H1 (cell line): ENCODE results near the gene FCRL2. TPM values are rescaled to one million over a fixed set of nuclear protein-coding genes. Genes with fewer than 3 reads are reported as not detected.
"Not testable (repeated sequence)": the region's sequence is repeated elsewhere in the genome, so short reads cannot be mapped to it uniquely, and the experiment has no call there.

Experiments
- CTCF ChIA-PET: fragments of 300-600 bp; sonication (Branson Sonifier 250); formaldehyde crosslinking; loops from one replicate; lab custom pipeline; 2021; ENCODE audit not compliant: partially characterized antibody; lab: Charles Lee
- POLR2A ChIA-PET: fragments of 300-600 bp; sonication (Branson Sonifier 250); formaldehyde crosslinking; loops from one replicate; lab custom pipeline; 2021; ENCODE audit warnings: inconsistent platforms; ENCODE audit not compliant: partially characterized antibody; lab: Charles Lee
- DNase-seq, 2 experiments: peaks; one replicate each; pipeline versions ENCODE4 v3.0.0 to v3.0.0-alpha.2; 2010 to 2022; ENCODE audit warnings: low spot score in 2 of 2, low read depth in 1 of 2, mixed read lengths in 1 of 2
- FAIRE-seq: peaks from 2 replicates; lab custom pipeline; 2011; peaks lifted over from hg19 to GRCh38; lab: Jason Lieb, UNC
- H2AFZ ChIP-seq: 2 replicates; pipeline ENCODE4 v1.8.1; 2012; ENCODE audit warnings: low read length, inconsistent platforms
- H2AK5ac ChIP-seq: 2 replicates; pipeline ENCODE4 v1.6.1; 2013; ENCODE audit warnings: low read depth, low read length
- H2BK120ac ChIP-seq: replicated peaks from 2 replicates; pipeline ENCODE3; 2013; ENCODE audit warnings: low read depth, low read length, inconsistent platforms
- H2BK12ac ChIP-seq: 2 replicates; pipeline ENCODE4 v1.6.1; 2013; ENCODE audit warnings: low read depth, low read length
- H2BK15ac ChIP-seq: 2 replicates; pipeline ENCODE4 v1.6.1; 2013; ENCODE audit warnings: low read length
- H2BK20ac ChIP-seq: 2 replicates; pipeline ENCODE4 v1.6.1; 2013; ENCODE audit warnings: low read length
- H2BK5ac ChIP-seq: 2 replicates; pipeline ENCODE4 v1.6.1; 2013; ENCODE audit warnings: low read depth, low read length
- H3K14ac ChIP-seq: 2 replicates; pipeline ENCODE4 v1.6.1; 2013; ENCODE audit warnings: inconsistent platforms; ENCODE audit not compliant: insufficient read length
- H3K18ac ChIP-seq: 2 replicates; pipeline ENCODE4 v1.6.1; 2013; ENCODE audit warnings: low read length; ENCODE audit errors: extremely low read depth
- H3K23ac ChIP-seq: 2 replicates; pipeline ENCODE4 v1.6.1; 2013; ENCODE audit warnings: inconsistent platforms; ENCODE audit not compliant: insufficient read length
- H3K23me2 ChIP-seq: 2 replicates; pipeline ENCODE4 v1.6.1; 2013; ENCODE audit warnings: low read depth, low read length
- H3K27ac ChIP-seq: 2 replicates; pipeline ENCODE4 v1.6.1; 2011; ENCODE audit warnings: low read depth, low read length, inconsistent platforms
- H3K27me3 ChIP-seq, 4 experiments: replicated peaks in 1 of 4; 1 replicate in 1 of 4; 2 replicates in 3 of 4; pipeline versions ENCODE4 v1.6.1 to v1.8.1; 2011 to 2013; ENCODE audit warnings: low read length in 3 of 4, mild to moderate bottlenecking in 3 of 4, inconsistent platforms in 2 of 4, mixed read lengths in 2 of 4, moderate library complexity in 1 of 4; ENCODE audit not compliant: control insufficient read depth in 3 of 4, insufficient read depth in 3 of 4; ENCODE audit errors: extremely low read depth in 1 of 4
- H3K36me3 ChIP-seq, 4 experiments: 2 replicates each; pipeline versions ENCODE4 v1.6.1 to v1.8.1; 2011 to 2013; ENCODE audit warnings: mild to moderate bottlenecking in 4 of 4, low read length in 3 of 4, moderate library complexity in 2 of 4, control low read depth in 1 of 4, inconsistent platforms in 1 of 4; ENCODE audit not compliant: insufficient read depth in 4 of 4, control insufficient read depth in 2 of 4
- H3K4ac ChIP-seq: replicated peaks from 2 replicates; pipeline ENCODE3; 2013; ENCODE audit warnings: low read length, low read depth, mixed read lengths, inconsistent platforms; ENCODE audit not compliant: insufficient read length
- H3K4me1 ChIP-seq, 4 experiments: replicated peaks in 1 of 4; 1 replicate in 1 of 4; 2 replicates in 3 of 4; pipeline versions ENCODE4 v1.6.1 to v1.8.1; 2011 to 2013; ENCODE audit warnings: low read length in 3 of 4, inconsistent platforms in 2 of 4, mixed read lengths in 1 of 4; ENCODE audit not compliant: insufficient read depth in 4 of 4, control insufficient read depth in 3 of 4
- H3K4me2 ChIP-seq, 2 experiments: 2 replicates each; pipeline versions ENCODE4 v1.6.1 to v1.8.1; 2011 to 2013; ENCODE audit warnings: low read depth in 2 of 2, low read length in 2 of 2, control low read depth in 1 of 2, inconsistent platforms in 1 of 2, mild to moderate bottlenecking in 1 of 2; ENCODE audit not compliant: insufficient read depth in 1 of 2
- H3K4me3 ChIP-seq, 4 experiments: fragments of 200-600, 300-600 bp in 1 of 4; sonication (generic), shearing (Covaris generic), sonication (Bioruptor Twin) in 1 of 4; 2 replicates each; pipeline versions ENCODE4 v1.5.1 to v1.8.1; 2011 to 2016; ENCODE audit warnings: low read length in 4 of 4, low read depth in 3 of 4, control low read depth in 2 of 4, inconsistent platforms in 2 of 4, mild to moderate bottlenecking in 2 of 4, mixed read lengths in 1 of 4, moderate library complexity in 1 of 4; ENCODE audit not compliant: insufficient read depth in 2 of 4; ENCODE audit errors: extremely low read depth in 1 of 4
- H3K56ac ChIP-seq: replicated peaks from 2 replicates; pipeline ENCODE3; 2013; ENCODE audit warnings: low read depth, mild to moderate bottlenecking, mixed read lengths, low read length, inconsistent platforms; ENCODE audit not compliant: insufficient read length
- H3K79me1 ChIP-seq: 2 replicates; pipeline ENCODE4 v1.6.1; 2013; ENCODE audit warnings: low read depth, low read length, control low read depth
- H3K79me2 ChIP-seq, 2 experiments: 2 replicates each; pipeline versions ENCODE4 v1.6.1 to v1.8.1; 2012 to 2013; ENCODE audit warnings: low read length in 2 of 2, mild to moderate bottlenecking in 2 of 2, inconsistent platforms in 1 of 2; ENCODE audit not compliant: insufficient read depth in 2 of 2, control insufficient read depth in 1 of 2
- H3K9ac ChIP-seq, 4 experiments: replicated peaks in 1 of 4; 1 replicate in 1 of 4; 2 replicates in 3 of 4; pipeline versions ENCODE4 v1.6.1 to v1.8.1; 2011 to 2013; ENCODE audit warnings: low read depth in 3 of 4, low read length in 3 of 4, control low read depth in 2 of 4, mild to moderate bottlenecking in 2 of 4, moderate library complexity in 2 of 4, inconsistent platforms in 1 of 4; ENCODE audit errors: extremely low read depth in 1 of 4
- H3K9me3 ChIP-seq, 2 experiments: 2 replicates each; pipeline versions ENCODE4 v1.6.1 to v1.8.1; 2012 to 2013; ENCODE audit warnings: mild to moderate bottlenecking in 2 of 2, moderate library complexity in 2 of 2, control low read depth in 1 of 2, inconsistent platforms in 1 of 2, low read depth in 1 of 2, low read length in 1 of 2, mixed read lengths in 1 of 2; ENCODE audit not compliant: insufficient read depth in 2 of 2
- H4K20me1 ChIP-seq, 2 experiments: replicated peaks in 1 of 2; 2 replicates each; pipeline versions ENCODE3 to v1.8.1; 2011 to 2013; ENCODE audit warnings: inconsistent platforms in 2 of 2, low read length in 2 of 2, mild to moderate bottlenecking in 1 of 2; ENCODE audit not compliant: insufficient read depth in 2 of 2, control insufficient read depth in 1 of 2
- H4K5ac ChIP-seq: 2 replicates; pipeline ENCODE4 v1.6.1; 2013; ENCODE audit warnings: low read length, low read depth, mixed read lengths, inconsistent platforms; ENCODE audit not compliant: insufficient read length
- H4K8ac ChIP-seq: 2 replicates; pipeline ENCODE4 v1.8.0; 2013; ENCODE audit warnings: mild to moderate bottlenecking, moderate library complexity, low read length, inconsistent platforms; ENCODE audit not compliant: insufficient read depth; ENCODE audit errors: extremely low read depth
- H4K91ac ChIP-seq: replicated peaks from 2 replicates; pipeline ENCODE3; 2013; ENCODE audit warnings: low read length, mixed read lengths, inconsistent platforms; ENCODE audit not compliant: insufficient read length
- WGBS, 2 experiments: shearing (Covaris generic) in 1 of 2; methylation state at CpG; one replicate each; pipeline versions ENCODE4 v1.1.6 to v1.1.7; 2013 to 2015; ENCODE audit warnings: low lambda C conversion rate in 2 of 2, mixed read lengths in 2 of 2, inconsistent platforms in 1 of 2, low coverage in 1 of 2, missing lambda C conversion rate in 1 of 2; ENCODE audit not compliant: insufficient replicate concordance in 2 of 2, insufficient coverage in 1 of 2, insufficient read length in 1 of 2; ENCODE audit errors: extremely low coverage in 1 of 2, missing lambda C conversion rate in 1 of 2; 5-methylcytosine and 5-hydroxymethylcytosine counted together
- polyA plus RNA-seq, 7 experiments: library from polyadenylated mRNA; depleted of rRNA in 3 of 7; stranded (reverse) in 5 of 7; unstranded in 2 of 7; fragments of >200 nt in 5 of 7; fragments of 200-250 nt in 2 of 7; gene quantifications; 1 replicate in 5 of 7; 2 replicates in 1 of 7; 4 replicates in 1 of 7; pipeline versions ENCODE4 v1.2.1 to v1.2.3, GENCODE V29; 2011 to 2013; ENCODE audit warnings: missing spikeins in 2 of 7, mixed read lengths in 2 of 7
- total RNA-seq: library from RNA; stranded (reverse); fragmentation: NEBNext Ultra II Directional; extraction: Animal tissue kit (Norgen Biotek cat#: 25700); gene quantifications from 2 replicates; pipeline ENCODE4 v1.2.1, GENCODE V29; 2021

FCRL2 gene
- total and polyA plus RNA-seq, 2 of the 8 experiments (the other 6 are each of a cell fraction or from before 2014, with no cell fraction given), result not detected

DNA sequence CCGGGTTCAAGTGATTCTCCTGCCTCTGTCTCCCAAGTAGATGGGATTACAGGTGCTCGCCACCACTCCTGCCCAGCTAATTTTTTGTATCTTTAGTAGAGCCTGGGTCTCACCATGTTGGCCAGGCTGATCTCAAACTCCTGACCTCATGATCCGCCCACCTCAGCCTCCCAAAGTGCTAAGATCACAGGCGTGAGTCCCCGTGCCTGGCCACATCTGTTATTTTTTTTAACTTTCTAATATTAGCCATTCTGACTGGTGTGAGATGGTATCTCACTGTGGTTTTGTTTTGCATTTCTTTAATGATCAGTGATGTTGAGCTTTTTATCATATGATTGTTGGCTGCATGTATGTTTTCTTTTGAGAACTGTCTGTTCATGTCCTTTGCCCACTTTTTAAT is 40.9 kb downstream of the FCRL2 start:
- H2BK120ac ChIP-seq, H2BK15ac ChIP-seq, H3K79me2 ChIP-seq, H2AK5ac ChIP-seq, H4K20me1 ChIP-seq, H2AFZ ChIP-seq, H4K91ac ChIP-seq, H3K4me1 ChIP-seq, H2BK5ac ChIP-seq, H3K79me1 ChIP-seq, H3K18ac ChIP-seq, H4K8ac ChIP-seq, H3K23ac ChIP-seq, POLR2A ChIA-PET, FAIRE-seq, H3K23me2 ChIP-seq, H3K9me3 ChIP-seq, H3K4ac ChIP-seq, H2BK12ac ChIP-seq, H2BK20ac ChIP-seq, H3K14ac ChIP-seq, H3K4me2 ChIP-seq, H3K4me3 ChIP-seq, H3K27ac ChIP-seq, H3K56ac ChIP-seq, H3K27me3 ChIP-seq, H3K36me3 ChIP-seq, DNase-seq, H3K9ac ChIP-seq, H4K5ac ChIP-seq: not testable (repeated sequence)
- 87% methylated on average over 5 of the region's 5 CpGs; no CpG with 5 or more reads in 1 of the 2 experiments for WGBS, 2 experiments
- CTCF ChIA-PET, result interaction anchor here (0.6 to 1.1 kb wide), 2 partner anchors 11 to 14 kb away, joined by 3 read pairs; no protein-coding TSS in a partner anchor
